Progenitor cell of endocrine pancreas (in vitro differentiated cells): ENCODE data around the gene ITLN1. TPM values are rescaled to one million over a fixed set of nuclear protein-coding genes. Genes with fewer than 3 reads are reported as not detected.

Source experiments
- DNase-seq: peaks from one replicate; pipeline ENCODE4 v3.0.0; 2021; ENCODE audit warnings: low spot score; ENCODE audit not compliant: unreplicated experiment
- H3K27ac Mint-ChIP-seq: 2 replicates; pipeline ENCODE4 v1.8.0; 2021; ENCODE audit warnings: mild to moderate bottlenecking, moderate library complexity, mixed read lengths
- H3K27me3 Mint-ChIP-seq: 2 replicates; pipeline ENCODE4 v1.8.0; 2021; ENCODE audit warnings: mixed read lengths
- H3K36me3 Mint-ChIP-seq: 2 replicates; pipeline ENCODE4 v1.8.0; 2022; ENCODE audit warnings: mixed read lengths; ENCODE audit not compliant: insufficient read depth
- H3K4me1 Mint-ChIP-seq: 2 replicates; pipeline ENCODE4 v1.8.0; 2021; ENCODE audit warnings: low read depth, mixed read lengths
- H3K4me3 Mint-ChIP-seq: 2 replicates; pipeline ENCODE4 v1.8.0; 2021; ENCODE audit warnings: low read depth, mild to moderate bottlenecking, moderate library complexity, mixed read lengths
- H3K9me3 Mint-ChIP-seq: 2 replicates; pipeline ENCODE4 v1.8.0; 2021; ENCODE audit warnings: low read depth, mixed read lengths
- total RNA-seq: library from RNA; stranded (reverse); gene quantifications from 2 replicates; pipeline ENCODE4 v1.2.1, GENCODE V29; 2021
- TF ChIP-seq, protein P1 (sequence below): fragments of 200-600 bp; sonication (generic); IDR thresholded peaks from one replicate; pipeline ENCODE4 v1.5.0; 2021; ENCODE audit warnings: antibody characterized with exemption, mild to moderate bottlenecking; ENCODE audit not compliant: unreplicated experiment

ITLN1 gene
- total RNA-seq, 1 donor from 2014 or later = not detected

DNA sequence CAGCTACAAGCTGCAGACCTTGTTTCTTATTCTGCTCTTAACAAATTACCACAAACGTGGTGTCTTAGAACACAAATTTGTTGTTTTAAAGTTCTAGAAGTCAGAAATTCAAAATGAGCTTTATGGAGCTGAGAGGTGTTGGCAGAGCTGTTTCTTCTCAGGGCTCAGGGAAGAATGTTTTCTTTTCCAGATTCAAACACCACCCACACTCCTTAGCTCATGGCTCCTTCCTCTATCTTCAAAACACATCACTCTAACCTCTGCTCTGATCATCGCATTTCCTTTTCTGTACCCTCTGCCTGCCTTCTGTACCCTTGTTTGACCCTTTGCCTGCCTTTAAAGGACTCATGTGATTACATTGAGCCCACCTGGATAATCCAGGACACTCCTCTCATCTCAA lies 26.9 kb upstream of the ITLN1 start:
- TF ChIP-seq, protein P1, sequence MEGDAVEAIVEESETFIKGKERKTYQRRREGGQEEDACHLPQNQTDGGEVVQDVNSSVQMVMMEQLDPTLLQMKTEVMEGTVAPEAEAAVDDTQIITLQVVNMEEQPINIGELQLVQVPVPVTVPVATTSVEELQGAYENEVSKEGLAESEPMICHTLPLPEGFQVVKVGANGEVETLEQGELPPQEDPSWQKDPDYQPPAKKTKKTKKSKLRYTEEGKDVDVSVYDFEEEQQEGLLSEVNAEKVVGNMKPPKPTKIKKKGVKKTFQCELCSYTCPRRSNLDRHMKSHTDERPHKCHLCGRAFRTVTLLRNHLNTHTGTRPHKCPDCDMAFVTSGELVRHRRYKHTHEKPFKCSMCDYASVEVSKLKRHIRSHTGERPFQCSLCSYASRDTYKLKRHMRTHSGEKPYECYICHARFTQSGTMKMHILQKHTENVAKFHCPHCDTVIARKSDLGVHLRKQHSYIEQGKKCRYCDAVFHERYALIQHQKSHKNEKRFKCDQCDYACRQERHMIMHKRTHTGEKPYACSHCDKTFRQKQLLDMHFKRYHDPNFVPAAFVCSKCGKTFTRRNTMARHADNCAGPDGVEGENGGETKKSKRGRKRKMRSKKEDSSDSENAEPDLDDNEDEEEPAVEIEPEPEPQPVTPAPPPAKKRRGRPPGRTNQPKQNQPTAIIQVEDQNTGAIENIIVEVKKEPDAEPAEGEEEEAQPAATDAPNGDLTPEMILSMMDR = no peak

DNA sequence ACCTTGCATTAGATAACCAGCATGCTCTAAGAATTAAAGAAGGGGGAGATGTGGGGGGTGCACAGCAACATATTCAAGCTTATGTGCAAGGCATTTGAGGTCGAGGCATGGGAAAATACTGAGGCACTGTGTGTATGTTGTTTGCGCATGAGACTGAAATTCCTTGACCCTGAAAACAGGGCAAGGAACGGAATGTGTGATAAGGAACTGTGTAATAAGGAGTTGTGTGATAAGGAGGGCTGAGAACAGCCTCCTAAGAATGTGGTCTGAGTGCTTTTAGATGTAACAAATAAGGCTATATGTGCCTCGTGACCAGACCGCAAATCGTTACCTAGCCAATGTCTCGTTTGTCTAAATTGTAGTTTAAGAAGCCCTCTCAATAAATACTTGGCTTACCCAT lies 26.5 kb upstream of the ITLN1 start:
- Mint-ChIP-seq H3K36me3 (no peaks in the 10 kb centered on the region), H3K4me1 (peaks cover 21% of the 10 kb centered on the region), H3K4me3 (no peak overlapping the region), H3K9me3 (no peaks in the 10 kb centered on the region), H3K27ac (peak overlapping the region; percentile 91), H3K27me3 (no peaks in the 10 kb centered on the region)
- TF ChIP-seq, protein P1 = no peak
- DNase-seq = no peak

More for the DNA sequence above, 26.9 kb upstream of the ITLN1 start:
- no peaks in the 10 kb centered on the region for H3K36me3 Mint-ChIP-seq
- H3K27ac Mint-ChIP-seq = peak overlapping the region; percentile 91
- no peak for DNase-seq
- no peaks in the 10 kb centered on the region for H3K9me3 Mint-ChIP-seq
- no peaks in the 10 kb centered on the region for H3K27me3 Mint-ChIP-seq
- H3K4me3 Mint-ChIP-seq = no peak overlapping the region
- H3K4me1 Mint-ChIP-seq = peaks cover 21% of the 10 kb centered on the region

- Mint-ChIP-seq H3K4me1 (peaks cover 25% of the 10 kb centered on the region), H3K27me3 (no peaks in the 10 kb centered on the region), H3K27ac (peak overlapping the region; percentile 59), H3K36me3 (no peaks in the 10 kb centered on the region), H3K4me3 (no peak overlapping the region), H3K9me3 (no peaks in the 10 kb centered on the region)
- no peak for DNase-seq
- TF ChIP-seq, protein P1 = no peak
Measured at GRCh38 chr1:160910170-160910750, 25.3 kb upstream of the ITLN1 start.

DNA sequence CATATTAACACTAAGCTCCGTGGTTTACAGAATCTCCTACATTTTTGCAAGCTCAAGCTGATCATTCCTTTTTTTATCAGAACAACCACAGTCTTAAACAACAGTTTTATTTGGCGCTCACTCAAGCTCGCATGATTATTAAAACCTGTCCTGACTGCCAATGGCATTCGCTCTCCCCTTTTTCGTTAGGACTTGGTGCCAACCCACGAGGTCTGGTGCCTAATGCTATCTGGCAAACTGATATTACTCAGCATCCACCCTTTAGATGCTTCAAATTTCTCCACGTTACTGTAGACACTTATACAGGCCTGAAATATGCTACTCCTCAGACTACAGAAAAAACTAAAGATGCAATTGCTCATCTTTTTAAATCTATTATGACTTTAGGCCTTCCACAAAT lies 23.0 kb upstream of the ITLN1 start:
- H3K27ac Mint-ChIP-seq = no peak overlapping the region
- DNase-seq = no peak
- no peak overlapping the region for H3K4me3 Mint-ChIP-seq

DNA sequence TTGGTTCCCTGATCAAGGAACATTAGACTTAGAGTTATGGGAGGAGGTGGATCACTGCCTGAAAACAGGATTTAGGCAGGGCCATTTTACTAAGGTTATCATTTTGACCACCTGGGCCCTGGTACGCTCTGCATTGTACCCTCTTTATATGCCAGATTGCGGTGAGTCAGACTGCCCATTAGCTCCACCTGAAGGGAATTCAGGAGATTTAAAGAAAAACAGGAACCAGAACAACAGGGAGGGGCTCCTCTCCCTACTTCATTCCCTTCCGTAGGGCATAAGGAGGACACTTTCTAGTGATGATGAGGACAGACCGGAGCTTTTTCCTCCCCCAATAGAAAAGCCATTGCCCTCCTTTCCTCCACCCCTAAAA lies 20.6 kb upstream of the ITLN1 start:
- Mint-ChIP-seq H3K36me3 (no peaks in the 10 kb centered on the region), H3K9me3 (no peaks in the 10 kb centered on the region), H3K27me3 (no peaks in the 10 kb centered on the region), H3K27ac (no peak overlapping the region), H3K4me1 (peaks cover 10% of the 10 kb centered on the region), H3K4me3 (no peak overlapping the region)
- TF ChIP-seq, protein P1 = no peak
- no peak for DNase-seq

More for the DNA sequence above, 23.0 kb upstream of the ITLN1 start:
- Mint-ChIP-seq H3K4me1 (peaks cover 23% of the 10 kb centered on the region), H3K27me3 (no peaks in the 10 kb centered on the region), H3K36me3 (no peaks in the 10 kb centered on the region), H3K9me3 (no peaks in the 10 kb centered on the region)
- TF ChIP-seq, protein P1 = no peak
